ENCODE measurements around the gene ATOX1.
A peak's percentile ranks its signal among the peaks of the same experiment; 100 is the strongest.

Gene ATOX1

GRCh38 chr5:151772846-151773561 is 14.6 kb upstream of the ATOX1 start:
- peak overlapping the region; percentile 60 for H3K4me3 ChIP-seq (ENCODE audit: low read length)
- no peak overlapping the region for H4K5ac ChIP-seq (ENCODE audit: low read length)
- H3K27me3 ChIP-seq (ENCODE audit: insufficient read depth, low read length, poor library complexity), result no peaks in the 10 kb centered on the region
- H2BK120ac ChIP-seq (ENCODE audit: low read depth, low read length), result no peak overlapping the region
- no peak overlapping the region for H2BK5ac ChIP-seq (ENCODE audit: low read length)
- H2BK15ac ChIP-seq (replicated peaks; ENCODE audit: low read depth), result no peak overlapping the region
- peaks cover 58% of the 10 kb centered on the region for H3K79me2 ChIP-seq (ENCODE audit: control insufficient read depth, insufficient read depth, low read length)
- H4K8ac ChIP-seq (ENCODE audit: low read depth, low read length), result no peak overlapping the region
- H3K4ac ChIP-seq (ENCODE audit: low read depth, low read length), result no peak overlapping the region
- H2AK5ac ChIP-seq (ENCODE audit: low read length), result no peak overlapping the region
- no peaks in the 10 kb centered on the region for H3K36me3 ChIP-seq (ENCODE audit: control insufficient read depth, insufficient read depth, low read length)
- no peak for DNase-seq
- peak overlapping the region; percentile 98 for H3K56ac ChIP-seq (ENCODE audit: low read length)
- H3K23ac ChIP-seq (ENCODE audit: low read length), result no peak overlapping the region
- H3K79me1 ChIP-seq (ENCODE audit: low read length), result no peaks in the 10 kb centered on the region
- peak overlapping the region; percentile 89 for H3K4me2 ChIP-seq (ENCODE audit: low read length)
- H3K18ac ChIP-seq (ENCODE audit: low read length), result no peak overlapping the region
- H3K27ac ChIP-seq (ENCODE audit: low read depth, low read length), result no peak overlapping the region
- peak overlapping the region; percentile 97 for H3K9ac ChIP-seq (ENCODE audit: low read length)
- peaks cover 3% of the 10 kb centered on the region for H3K4me1 ChIP-seq (ENCODE audit: control insufficient read depth, low read depth, low read length)
- WGBS (ENCODE audit: extremely low coverage, insufficient coverage, low lambda C conversion rate), result no CpG with 5 or more reads among the region's 18 CpGs

- Histone ChIP-seq H3K4me2 (ENCODE audit: low read length) (peak overlapping the region; percentile 89), H3K27me3 (ENCODE audit: insufficient read depth, low read length, poor library complexity) (no peaks in the 10 kb centered on the region), H2BK15ac (replicated peaks; ENCODE audit: low read depth) (no peak overlapping the region), H2BK120ac (ENCODE audit: low read depth, low read length) (no peak overlapping the region), H3K27ac (ENCODE audit: low read depth, low read length) (peak overlapping the region; percentile 96), H3K79me2 (ENCODE audit: control insufficient read depth, insufficient read depth, low read length) (peaks cover 50% of the 10 kb centered on the region), H3K4ac (ENCODE audit: low read depth, low read length) (peak overlapping the region; percentile 92), H2AK5ac (ENCODE audit: low read length) (no peak overlapping the region), H3K18ac (ENCODE audit: low read length) (peak overlapping the region; percentile 72), H3K36me3 (ENCODE audit: control insufficient read depth, insufficient read depth, low read length) (no peaks in the 10 kb centered on the region), H3K23ac (ENCODE audit: low read length) (no peak overlapping the region), H4K8ac (ENCODE audit: low read depth, low read length) (no peak overlapping the region), H3K56ac (ENCODE audit: low read length) (peak overlapping the region; percentile 98), H2BK5ac (ENCODE audit: low read length) (peak overlapping the region; percentile 76), H3K4me1 (ENCODE audit: control insufficient read depth, low read depth, low read length) (peaks cover 3% of the 10 kb centered on the region), H4K5ac (ENCODE audit: low read length) (no peak overlapping the region), H3K79me1 (ENCODE audit: low read length) (no peaks in the 10 kb centered on the region), H3K9ac (ENCODE audit: low read length) (peak overlapping the region; percentile 97), H3K4me3 (ENCODE audit: low read length) (peak overlapping the region; percentile 60)
- DNase-seq, result peak; percentile 63
- WGBS (ENCODE audit: extremely low coverage, insufficient coverage, low lambda C conversion rate), result no CpG with 5 or more reads among the region's 87 CpGs
Measured at GRCh38 chr5:151772029-151772845, 13.8 kb upstream of the ATOX1 start.

- peak within 1 kb of the TSS; percentile 96 for H3K4ac ChIP-seq (ENCODE audit: low read depth, low read length)
- H3K9ac ChIP-seq (ENCODE audit: low read length), result peak within 1 kb of the TSS; percentile 97
- DNase-seq, result peak; percentile 100
- no peak within 1 kb of the TSS for H2BK120ac ChIP-seq (ENCODE audit: low read depth, low read length)
- H3K18ac ChIP-seq (ENCODE audit: low read length), result peak within 1 kb of the TSS; percentile 94
- peak within 1 kb of the TSS; percentile 99 for H3K56ac ChIP-seq (ENCODE audit: low read length)
- peak within 1 kb of the TSS; percentile 89 for H3K4me2 ChIP-seq (ENCODE audit: low read length)
- no peaks in the 10 kb centered on the region for H3K27me3 ChIP-seq (ENCODE audit: insufficient read depth, low read length, poor library complexity)
- H3K79me1 ChIP-seq (ENCODE audit: low read length), result no peaks in the 10 kb centered on the region
- peak within 1 kb of the TSS; percentile 60 for H3K4me3 ChIP-seq (ENCODE audit: low read length)
- no peak within 1 kb of the TSS for H2BK15ac ChIP-seq (replicated peaks; ENCODE audit: low read depth)
- no peak within 1 kb of the TSS for H4K8ac ChIP-seq (ENCODE audit: low read depth, low read length)
- H2BK5ac ChIP-seq (ENCODE audit: low read length), result peak within 1 kb of the TSS; percentile 92
- peak within 1 kb of the TSS; percentile 96 for H3K27ac ChIP-seq (ENCODE audit: low read depth, low read length)
- H4K5ac ChIP-seq (ENCODE audit: low read length), result peak within 1 kb of the TSS; percentile 88
- WGBS (ENCODE audit: extremely low coverage, insufficient coverage, low lambda C conversion rate), result no CpG with 5 or more reads among the region's 49 CpGs
- H3K36me3 ChIP-seq (ENCODE audit: control insufficient read depth, insufficient read depth, low read length), result no peaks in the 10 kb centered on the region
- H3K79me2 ChIP-seq (ENCODE audit: control insufficient read depth, insufficient read depth, low read length), result peaks cover 43% of the 10 kb centered on the region
- no peak within 1 kb of the TSS for H2AK5ac ChIP-seq (ENCODE audit: low read length)
- H3K4me1 ChIP-seq (ENCODE audit: control insufficient read depth, low read depth, low read length), result peaks cover 3% of the 10 kb centered on the region
- H3K23ac ChIP-seq (ENCODE audit: low read length), result peak within 1 kb of the TSS; percentile 99
Measured at GRCh38 chr5:151771259-151772028, 13.0 kb upstream of the ATOX1 start, which contains the start of gene G3BP1. Gene G3BP1, plus strand, starts transcription at chr5:151771954. Its CDS starts 14,667 bp downstream, at chr5:151786621.

GRCh38 chr5:151770383-151771258 is 12.2 kb upstream of the ATOX1 start:
- WGBS (ENCODE audit: extremely low coverage, insufficient coverage, low lambda C conversion rate), result no CpG with 5 or more reads among the region's 75 CpGs
- H3K27ac ChIP-seq (ENCODE audit: low read depth, low read length), result peak overlapping the region; percentile 95
- H2AK5ac ChIP-seq (ENCODE audit: low read length), result no peak overlapping the region
- H3K4me2 ChIP-seq (ENCODE audit: low read length), result peak overlapping the region; percentile 73
- H3K9ac ChIP-seq (ENCODE audit: low read length), result peak overlapping the region; percentile 95
- H3K4me3 ChIP-seq (ENCODE audit: low read length), result peak overlapping the region; percentile 36
- peaks cover 36% of the 10 kb centered on the region for H3K79me2 ChIP-seq (ENCODE audit: control insufficient read depth, insufficient read depth, low read length)
- peak overlapping the region; percentile 92 for H2BK5ac ChIP-seq (ENCODE audit: low read length)
- peak overlapping the region; percentile 99 for H4K8ac ChIP-seq (ENCODE audit: low read depth, low read length)
- H3K36me3 ChIP-seq (ENCODE audit: control insufficient read depth, insufficient read depth, low read length), result no peaks in the 10 kb centered on the region
- peak; percentile 94 for DNase-seq
- H3K18ac ChIP-seq (ENCODE audit: low read length), result peak overlapping the region; percentile 94
- peak overlapping the region; percentile 88 for H4K5ac ChIP-seq (ENCODE audit: low read length)
- no peak overlapping the region for H2BK120ac ChIP-seq (ENCODE audit: low read depth, low read length)
- peaks cover 3% of the 10 kb centered on the region for H3K4me1 ChIP-seq (ENCODE audit: control insufficient read depth, low read depth, low read length)
- H3K27me3 ChIP-seq (ENCODE audit: insufficient read depth, low read length, poor library complexity), result no peaks in the 10 kb centered on the region
- peak overlapping the region; percentile 99 for H3K23ac ChIP-seq (ENCODE audit: low read length)
- H3K79me1 ChIP-seq (ENCODE audit: low read length), result no peaks in the 10 kb centered on the region
- H3K56ac ChIP-seq (ENCODE audit: low read length), result peak overlapping the region; percentile 99
- peak overlapping the region; percentile 97 for H3K4ac ChIP-seq (ENCODE audit: low read depth, low read length)
- H2BK15ac ChIP-seq (replicated peaks; ENCODE audit: low read depth), result no peak overlapping the region

- no peaks in the 10 kb centered on the region for H3K79me1 ChIP-seq (ENCODE audit: low read length)
- no peak overlapping the region for H4K5ac ChIP-seq (ENCODE audit: low read length)
- H2AK5ac ChIP-seq (ENCODE audit: low read length), result no peak overlapping the region
- no peak overlapping the region for H3K9ac ChIP-seq (ENCODE audit: low read length)
- no peaks in the 10 kb centered on the region for H3K27me3 ChIP-seq (ENCODE audit: insufficient read depth, low read length, poor library complexity)
- H2BK15ac ChIP-seq (replicated peaks; ENCODE audit: low read depth), result no peak overlapping the region
- H3K36me3 ChIP-seq (ENCODE audit: control insufficient read depth, insufficient read depth, low read length), result no peaks in the 10 kb centered on the region
- no peak overlapping the region for H4K8ac ChIP-seq (ENCODE audit: low read depth, low read length)
- no peak overlapping the region for H3K56ac ChIP-seq (ENCODE audit: low read length)
- H3K23ac ChIP-seq (ENCODE audit: low read length), result no peak overlapping the region
- H2BK120ac ChIP-seq (ENCODE audit: low read depth, low read length), result no peak overlapping the region
- H3K4me1 ChIP-seq (ENCODE audit: control insufficient read depth, low read depth, low read length), result no peaks in the 10 kb centered on the region
- H3K4me3 ChIP-seq (ENCODE audit: low read length), result no peak overlapping the region
- H3K79me2 ChIP-seq (ENCODE audit: control insufficient read depth, insufficient read depth, low read length), result no peaks in the 10 kb centered on the region
- no peak overlapping the region for H3K4ac ChIP-seq (ENCODE audit: low read depth, low read length)
- no peak for DNase-seq
- H3K18ac ChIP-seq (ENCODE audit: low read length), result no peak overlapping the region
- no peak overlapping the region for H3K4me2 ChIP-seq (ENCODE audit: low read length)
- no peak overlapping the region for H2BK5ac ChIP-seq (ENCODE audit: low read length)
- H3K27ac ChIP-seq (ENCODE audit: low read depth, low read length), result no peak overlapping the region
Measured at GRCh38 chr5:151766975-151767374, 8.5 kb upstream of the ATOX1 start.

Data from mesendoderm (in vitro differentiated cells).